Endothelial cell of umbilical vein (primary cell): ENCODE results near the gene ZNF503. TPM values are rescaled to one million over a fixed set of nuclear protein-coding genes. Genes with fewer than 3 reads are reported as not detected.

ENCODE experiments used
- BruUV-seq: library from RNA; stranded (reverse); fragments of 400-500 nt; replicated peaks from 2 replicates; lab custom pipeline; 2021; lab: Mats Ljungman, UMichigan
- CTCF ChIA-PET: fragments of 300-600, 350-600 bp; sonication (Branson Sonifier 250); formaldehyde crosslinking; loops from one replicate; lab custom pipeline; 2021; ENCODE audit warnings: antibody characterized with exemption, inconsistent platforms; lab: Charles Lee
- POLR2A ChIA-PET: fragments of 300-600, 350-600 bp; sonication (Branson Sonifier 250); formaldehyde crosslinking; loops from one replicate; lab custom pipeline; 2021; ENCODE audit warnings: antibody characterized with exemption, inconsistent platforms; lab: Charles Lee
- DNase-seq: peaks from one replicate; pipeline ENCODE4 v3.0.0-alpha.2; 2011; ENCODE audit warnings: low read depth, low spot score
- FAIRE-seq: peaks from 2 replicates; lab custom pipeline; 2011; peaks lifted over from hg19 to GRCh38; lab: Jason Lieb, UNC
- H2AFZ ChIP-seq: 2 replicates; pipeline ENCODE4 v1.6.0; 2012; ENCODE audit warnings: low read depth, low read length, control low read depth, inconsistent platforms
- H3K27ac ChIP-seq: 2 replicates; pipeline ENCODE4 v1.5.1; 2011; ENCODE audit warnings: low read depth, mild to moderate bottlenecking, control low read depth, low read length, moderate library complexity; ENCODE audit not compliant: insufficient read depth
- H3K27me3 ChIP-seq, 2 experiments: 2 replicates each; pipeline versions ENCODE4 v1.6.0 to v1.6.1; 2011; ENCODE audit warnings: low read length in 2 of 2, mixed read lengths in 1 of 2; ENCODE audit not compliant: control insufficient read depth in 2 of 2, insufficient read depth in 2 of 2
- H3K36me3 ChIP-seq, 2 experiments: 2 replicates in 1 of 2; 3 replicates in 1 of 2; pipeline ENCODE4 v1.5.1; 2011; ENCODE audit warnings: low read length in 2 of 2, mild to moderate bottlenecking in 1 of 2, moderate library complexity in 1 of 2; ENCODE audit not compliant: control insufficient read depth in 2 of 2, insufficient read depth in 2 of 2; ENCODE audit errors: extremely low read depth in 1 of 2
- H3K4me1 ChIP-seq: 3 replicates; pipeline ENCODE4 v1.5.1; 2011; ENCODE audit warnings: mild to moderate bottlenecking, low read length; ENCODE audit not compliant: control insufficient read depth, insufficient read depth; ENCODE audit errors: extremely low read depth
- H3K4me2 ChIP-seq: 2 replicates; pipeline ENCODE4 v1.6.1; 2011; ENCODE audit warnings: low read length, control low read depth, mixed read lengths; ENCODE audit not compliant: insufficient read depth
- H3K4me3 ChIP-seq, 3 experiments: fragments of 200-600 bp in 1 of 3; sonication (generic), shearing (Covaris generic) in 1 of 3; replicated peaks in 1 of 3; 2 replicates each; pipeline ENCODE4 v1.5.1; 2011 to 2016; ENCODE audit warnings: control low read depth in 3 of 3, low read length in 3 of 3, mild to moderate bottlenecking in 2 of 3, inconsistent platforms in 1 of 3, low read depth in 1 of 3, moderate library complexity in 1 of 3; ENCODE audit not compliant: insufficient read depth in 1 of 3
- H3K79me2 ChIP-seq: 2 replicates; pipeline ENCODE4 v1.6.0; 2012; ENCODE audit warnings: low read length, inconsistent platforms; ENCODE audit not compliant: control insufficient read depth, insufficient read depth
- H3K9ac ChIP-seq: replicated peaks from 2 replicates; pipeline ENCODE3; 2011; ENCODE audit warnings: low read length, control low read depth; ENCODE audit not compliant: insufficient read depth; ENCODE audit errors: extremely low read depth
- H3K9me1 ChIP-seq: replicated peaks from 3 replicates; pipeline ENCODE4 v1.6.0; 2011; ENCODE audit warnings: mild to moderate bottlenecking, low read length; ENCODE audit not compliant: control insufficient read depth, insufficient read depth; ENCODE audit errors: extremely low read depth
- H3K9me3 ChIP-seq: replicated peaks from 2 replicates; pipeline ENCODE4 v1.5.1; 2012; ENCODE audit warnings: low read length, inconsistent platforms; ENCODE audit not compliant: control insufficient read depth, insufficient read depth
- H4K20me1 ChIP-seq: replicated peaks from 2 replicates; pipeline ENCODE3; 2011; ENCODE audit warnings: mild to moderate bottlenecking, low read length; ENCODE audit not compliant: control insufficient read depth, insufficient read depth; ENCODE audit errors: extremely low read depth
- CTCF ChIP-seq, 2 donors: IDR thresholded peaks; 1 replicate in 1 of 2; 2 replicates in 1 of 2; pipeline ENCODE4 v1.5.1; 2011; ENCODE audit warnings: low read length in 2 of 2, mild to moderate bottlenecking in 2 of 2, moderate library complexity in 2 of 2, control low read depth in 1 of 2, inconsistent platforms in 1 of 2, low read depth in 1 of 2; ENCODE audit not compliant: insufficient read depth in 1 of 2; ENCODE audit errors: extremely low read depth in 1 of 2
- EZH2 ChIP-seq: IDR thresholded peaks from 2 replicates; pipeline ENCODE4 v1.6.1; 2012; ENCODE audit warnings: borderline replicate concordance, low read depth, mild to moderate bottlenecking, moderate library complexity, low read length, inconsistent platforms; ENCODE audit not compliant: severe bottlenecking
- FOS ChIP-seq: IDR thresholded peaks from 2 replicates; pipeline ENCODE4 v1.6.1; 2011; ENCODE audit warnings: mild to moderate bottlenecking, low read length, moderate library complexity, borderline replicate concordance; ENCODE audit not compliant: insufficient read depth
- GATA2 ChIP-seq: IDR thresholded peaks from 2 replicates; pipeline ENCODE4 v1.7.0; 2011; ENCODE audit warnings: low read depth, mild to moderate bottlenecking, moderate library complexity, mixed read lengths, low read length; ENCODE audit not compliant: insufficient read length, insufficient read depth
- JUN ChIP-seq: IDR thresholded peaks from 2 replicates; pipeline ENCODE4 v1.6.1; 2011; ENCODE audit warnings: borderline replicate concordance, low read depth; ENCODE audit not compliant: insufficient read length, insufficient read depth
- MYC ChIP-seq: IDR thresholded peaks from one replicate; pipeline ENCODE4 v1.6.1; 2011; ENCODE audit warnings: mild to moderate bottlenecking, low read depth, low read length
- POLR2A ChIP-seq: IDR thresholded peaks from 2 replicates; pipeline ENCODE4 v1.6.1; 2012; ENCODE audit warnings: low read depth, mild to moderate bottlenecking, control low read depth, low read length
- POLR2AphosphoS5 ChIP-seq: IDR thresholded peaks from 2 replicates; pipeline ENCODE4 v1.6.1; 2012; ENCODE audit warnings: low read depth, mild to moderate bottlenecking, control low read depth, low read length, moderate library complexity; ENCODE audit not compliant: insufficient read depth
- dilution Hi-C: fragments of 300-500 bp; cut with MboI; formaldehyde crosslinking; loops from one replicate; pipeline ENCODE4 v1.15.0; 2019; ENCODE audit warnings: low sequenced_read_pairs; ENCODE audit not compliant: extremely low pct_ligation_motif_present
- intact Hi-C: fragments of 100-400 bp; cut with micrococcal nuclease; formaldehyde crosslinking; loops from one replicate; pipeline ENCODE4 v1.10.0; 2022
- polyA plus RNA-seq, 4 experiments: library from polyadenylated mRNA; depleted of rRNA in 3 of 4; stranded (reverse) in 3 of 4; unstranded in 1 of 4; fragments of >200 nt; gene quantifications; 2 replicates each; pipeline versions ENCODE4 v1.2.1 to v1.2.3, GENCODE V29; 2011 to 2012; ENCODE audit warnings: missing spikeins in 1 of 4
- total RNA-seq: library from RNA; stranded (reverse); gene quantifications from 2 replicates; pipeline ENCODE4 v1.2.3, GENCODE V29; 2021
- TF ChIP-seq, protein P1 (sequence below): IDR thresholded peaks from 2 replicates; pipeline ENCODE4 v1.6.1; 2011; ENCODE audit not compliant: insufficient read depth, insufficient read length

The ZNF503 gene
- total and polyA plus RNA-seq, 2 donors (not counting 3 experiments of a cell fraction or from before 2014, with no cell fraction given) = 0.58 to 2.2 TPM

- peaks cover 12% of the 10 kb centered on the region for H3K79me2 ChIP-seq
- peaks cover 40% of the 10 kb centered on the region for H3K4me1 ChIP-seq
- dilution Hi-C loops (no loop called here), intact Hi-C loops (loop anchor here (1.0 to 5.0 kb wide), 4 partner anchors 167 to 1713 kb away; no protein-coding TSS in a partner anchor)
- peak overlapping the region; percentile 60 for H3K4me2 ChIP-seq
- peak; percentile 51 for DNase-seq
- no peak overlapping the region for H3K27ac ChIP-seq
- ChIA-PET POLR2A (no interaction called here), CTCF (interaction anchor here (0.8 to 4.9 kb wide), 12 partner anchors 31 to 1714 kb away, joined by 3 to 70 read pairs (median 8); partner anchors contain the start of gene LRMDA)
- BruUV-seq = no TSS peak
- no peaks in the 10 kb centered on the region for H3K9me3 ChIP-seq
- no peak overlapping the region for H3K9ac ChIP-seq
- no peaks in the 10 kb centered on the region for H3K9me1 ChIP-seq
- H3K4me3 ChIP-seq = peak overlapping the region; percentile 12 to 77 (median 26)
- no peaks in the 10 kb centered on the region for H3K36me3 ChIP-seq
- TF ChIP-seq GATA2 = no peak
- TF ChIP-seq POLR2A = no peak
- TF ChIP-seq EZH2 = peak; percentile 57
- TF ChIP-seq POLR2AphosphoS5 = no peak
- TF ChIP-seq MYC = no peak
- peak in 1 of 2 donors; percentile 18 for TF ChIP-seq CTCF (IDR thresholded peaks at IDR 0.05; ENCODE audit: extremely low read depth in 1 of 2, insufficient read depth in 1 of 2, low read depth in 1 of 2, low read length in 2 of 2)
- no peak for TF ChIP-seq FOS
- no peak for TF ChIP-seq JUN
- TF ChIP-seq, protein P1, sequence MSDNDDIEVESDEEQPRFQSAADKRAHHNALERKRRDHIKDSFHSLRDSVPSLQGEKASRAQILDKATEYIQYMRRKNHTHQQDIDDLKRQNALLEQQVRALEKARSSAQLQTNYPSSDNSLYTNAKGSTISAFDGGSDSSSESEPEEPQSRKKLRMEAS = no peak
- no peaks in the 10 kb centered on the region for H4K20me1 ChIP-seq
- FAIRE-seq = no peak
- peaks cover 11 to 38% of the 10 kb centered on the region in 2 experiments for H3K27me3 ChIP-seq
- peak overlapping the region; percentile 5 for H2AFZ ChIP-seq
These were observed 2.7 kb downstream of the ZNF503 start for GRCh38 chr10:75398692-75399460.
